ENCODE results near the gene GLT1D1.

DNA sequence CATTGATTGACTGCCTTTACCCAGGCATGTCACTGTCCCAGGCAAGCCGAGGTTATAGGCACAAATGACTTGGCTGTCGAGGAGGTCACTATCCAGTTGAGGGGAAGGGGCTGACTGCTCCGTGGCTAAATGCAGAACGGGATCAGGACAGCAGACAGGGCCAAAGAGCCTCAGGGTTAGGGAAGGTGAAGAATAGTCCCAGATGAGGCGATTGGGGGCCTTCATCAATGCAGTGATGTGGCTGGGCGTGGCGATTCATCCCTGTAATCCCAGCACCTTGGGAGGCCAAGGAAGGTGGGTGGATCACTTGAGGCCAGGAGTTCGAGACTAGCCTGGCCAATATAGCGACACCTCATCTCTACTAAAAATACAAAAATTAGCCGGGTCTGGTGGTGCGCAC, 10.7 kb upstream of the GLT1D1 start:
- TF ChIP-seq, protein P1, sequence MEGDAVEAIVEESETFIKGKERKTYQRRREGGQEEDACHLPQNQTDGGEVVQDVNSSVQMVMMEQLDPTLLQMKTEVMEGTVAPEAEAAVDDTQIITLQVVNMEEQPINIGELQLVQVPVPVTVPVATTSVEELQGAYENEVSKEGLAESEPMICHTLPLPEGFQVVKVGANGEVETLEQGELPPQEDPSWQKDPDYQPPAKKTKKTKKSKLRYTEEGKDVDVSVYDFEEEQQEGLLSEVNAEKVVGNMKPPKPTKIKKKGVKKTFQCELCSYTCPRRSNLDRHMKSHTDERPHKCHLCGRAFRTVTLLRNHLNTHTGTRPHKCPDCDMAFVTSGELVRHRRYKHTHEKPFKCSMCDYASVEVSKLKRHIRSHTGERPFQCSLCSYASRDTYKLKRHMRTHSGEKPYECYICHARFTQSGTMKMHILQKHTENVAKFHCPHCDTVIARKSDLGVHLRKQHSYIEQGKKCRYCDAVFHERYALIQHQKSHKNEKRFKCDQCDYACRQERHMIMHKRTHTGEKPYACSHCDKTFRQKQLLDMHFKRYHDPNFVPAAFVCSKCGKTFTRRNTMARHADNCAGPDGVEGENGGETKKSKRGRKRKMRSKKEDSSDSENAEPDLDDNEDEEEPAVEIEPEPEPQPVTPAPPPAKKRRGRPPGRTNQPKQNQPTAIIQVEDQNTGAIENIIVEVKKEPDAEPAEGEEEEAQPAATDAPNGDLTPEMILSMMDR (IDR thresholded peaks at IDR 0.05) = no peak
- TF ChIP-seq POLR2A (IDR thresholded peaks at IDR 0.05) = no peak

All from uterus (tissue), 2 donors.